ENCODE results near the gene PNPLA6. TPM values are rescaled to one million over a fixed set of nuclear protein-coding genes. Genes with fewer than 3 reads are reported as not detected.

The PNPLA6 gene
- total RNA-seq, 4 donors from 2014 or later: 54.9 to 111 (median 75.2) TPM

- H3K4me1 ChIP-seq: peaks cover 0 to 17% (median 0%) of the 10 kb centered on the region in 3 donors
- WGBS, 2 donors (ENCODE audit: low coverage in 1 of 2): no CpG with 5 or more reads among the region's 78 CpGs
- ATAC-seq: peak; percentile 19
- peak within 1 kb of the TSS in 1 of 2 donors; percentile 42 for H3K4me3 ChIP-seq
- peaks cover 98% of the 10 kb centered on the region for H3K27me3 ChIP-seq
- no peaks in the 10 kb centered on the region for H3K36me3 ChIP-seq
- no peak within 1 kb of the TSS for H3K27ac ChIP-seq
- no peak for TF ChIP-seq POLR2A (IDR thresholded peaks at IDR 0.05)
- TF ChIP-seq POLR2AphosphoS5 (IDR thresholded peaks at IDR 0.05): no peak
- TF ChIP-seq CTCF (IDR thresholded peaks at IDR 0.05): no peak
- no peak for TF ChIP-seq EP300 (IDR thresholded peaks at IDR 0.05)
- H3K9me3 ChIP-seq: no peaks in the 10 kb centered on the region
Observed at GRCh38 chr19:7595466-7596133, 60.1 kb downstream of the PNPLA6 start, which contains the start of gene CAMSAP3. Gene CAMSAP3, plus strand, starts transcription at chr19:7595863. Its CDS starts 140 bp downstream, at chr19:7596003.

- Histone ChIP-seq H3K27me3 (peaks cover 98% of the 10 kb centered on the region), H3K36me3 (no peaks in the 10 kb centered on the region), H3K4me1 (peaks cover 0 to 17% (median 0%) of the 10 kb centered on the region in 3 donors), H3K4me3 (peak overlapping the region in 1 of 2 donors; percentile 42), H3K9me3 (no peaks in the 10 kb centered on the region), H3K27ac (no peak overlapping the region)
- TF ChIP-seq CTCF (IDR thresholded peaks at IDR 0.05) (no peak), POLR2A (IDR thresholded peaks at IDR 0.05) (no peak), POLR2AphosphoS5 (IDR thresholded peaks at IDR 0.05) (no peak), EP300 (IDR thresholded peaks at IDR 0.05) (no peak)
- 10% methylated on average over 2 of the region's 70 CpGs; no CpG with 5 or more reads in 1 of the 2 donors for WGBS, 2 donors (ENCODE audit: low coverage in 1 of 2)
- no peak for ATAC-seq
Observed at GRCh38 chr19:7596211-7596937, 60.9 kb downstream of the PNPLA6 start.

- 57 to 60% methylated on average over 2 of the region's 9 CpGs for WGBS, 2 donors (ENCODE audit: low coverage in 1 of 2)
Observed at GRCh38 chr19:7597689-7598088, 62.2 kb downstream of the PNPLA6 start.

GRCh38 chr19:7598180-7598579 lies 62.7 kb downstream of the PNPLA6 start:
- TF ChIP-seq CTCF (IDR thresholded peaks at IDR 0.05) (no peak), EP300 (IDR thresholded peaks at IDR 0.05) (no peak), POLR2A (IDR thresholded peaks at IDR 0.05) (no peak), POLR2AphosphoS5 (IDR thresholded peaks at IDR 0.05) (no peak)
- H3K27ac ChIP-seq: no peak overlapping the region
- peaks cover 98% of the 10 kb centered on the region for H3K27me3 ChIP-seq
- H3K9me3 ChIP-seq: no peaks in the 10 kb centered on the region
- WGBS, 2 donors (ENCODE audit: low coverage in 1 of 2): 60 to 75% methylated on average over 1 to 6 of the region's 6 CpGs
- ATAC-seq: no peak
- peaks cover 0 to 17% (median 0%) of the 10 kb centered on the region in 3 donors for H3K4me1 ChIP-seq
- H3K36me3 ChIP-seq: no peaks in the 10 kb centered on the region
- no peak overlapping the region for H3K4me3 ChIP-seq

More at GRCh38 chr19:7597689-7598088, 62.2 kb downstream of the PNPLA6 start:
- H3K36me3 ChIP-seq: no peaks in the 10 kb centered on the region
- H3K9me3 ChIP-seq: no peaks in the 10 kb centered on the region
- H3K4me3 ChIP-seq: no peak overlapping the region
- peaks cover 98% of the 10 kb centered on the region for H3K27me3 ChIP-seq
- peaks cover 0 to 17% (median 0%) of the 10 kb centered on the region in 3 donors for H3K4me1 ChIP-seq
- TF ChIP-seq POLR2AphosphoS5 (IDR thresholded peaks at IDR 0.05) (no peak), CTCF (IDR thresholded peaks at IDR 0.05) (no peak), POLR2A (IDR thresholded peaks at IDR 0.05) (no peak), EP300 (IDR thresholded peaks at IDR 0.05) (no peak)
- no peak overlapping the region for H3K27ac ChIP-seq
- ATAC-seq: no peak
